Brain microvascular endothelial cell (primary cell): ENCODE results near the gene HOXD9.

Source experiments
- DNase-seq: peaks from one replicate; pipeline ENCODE4 v3.0.0-alpha.2; 2020
- H3K27ac ChIP-seq: fragments of 250-450 bp; sonication (Bioruptor Pico); 2 replicates; pipeline ENCODE4 v1.5.1; 2020; ENCODE audit warnings: mild to moderate bottlenecking, moderate library complexity
- H3K27me3 ChIP-seq: fragments of 250-450 bp; sonication (Bioruptor Pico); replicated peaks from 2 replicates; pipeline ENCODE4 v1.5.1; 2020; ENCODE audit warnings: mild to moderate bottlenecking
- H3K36me3 ChIP-seq: fragments of 250-450 bp; sonication (Bioruptor Pico); replicated peaks from 2 replicates; pipeline ENCODE4 v1.5.1; 2020; ENCODE audit warnings: mild to moderate bottlenecking
- H3K4me3 ChIP-seq: 2 replicates; pipeline ENCODE4 v1.5.1; 2011; ENCODE audit warnings: low read depth, mild to moderate bottlenecking, control low read depth, low read length, moderate library complexity
- CTCF ChIP-seq: IDR thresholded peaks from 2 replicates; pipeline ENCODE4 v1.5.1; 2011; ENCODE audit warnings: low read depth, mild to moderate bottlenecking, moderate library complexity, low read length, control low read depth, inconsistent platforms; ENCODE audit errors: missing control alignments
- in situ Hi-C: cut with HindIII; loops from 2 replicates; pipeline ENCODE4 v1.10.0; 2017; ENCODE audit warnings: low sequenced_read_pairs, low pct_ligation_motif_present

The HOXD9 gene

GRCh38 chr2:176122052-176122682 is 352 bp upstream of the HOXD9 start:
- no peak for DNase-seq
- TF ChIP-seq CTCF: no peak
- in situ Hi-C loops: no loop called here
- no peak overlapping the region for H3K27ac ChIP-seq
- H3K36me3 ChIP-seq: no peaks in the 10 kb centered on the region
- peaks cover 93% of the 10 kb centered on the region for H3K27me3 ChIP-seq
- no peak overlapping the region for H3K4me3 ChIP-seq

GRCh38 chr2:176123411-176124109 is 1.0 kb downstream of the HOXD9 start:
- in situ Hi-C loops: no loop called here
- H3K4me3 ChIP-seq: no peak overlapping the region
- no peak for DNase-seq
- peaks cover 92% of the 10 kb centered on the region for H3K27me3 ChIP-seq
- no peaks in the 10 kb centered on the region for H3K36me3 ChIP-seq
- TF ChIP-seq CTCF: no peak
- H3K27ac ChIP-seq: no peak overlapping the region

GRCh38 chr2:176124110-176124946 is 1.8 kb downstream of the HOXD9 start:
- Histone ChIP-seq H3K27ac (no peak overlapping the region), H3K4me3 (no peak overlapping the region)
- no peak for DNase-seq

GRCh38 chr2:176124947-176125771 is 2.6 kb downstream of the HOXD9 start:
- in situ Hi-C loops: loop anchor here (25.0 kb wide), 1 partner anchor 512 kb away; no protein-coding TSS in a partner anchor
- no peak overlapping the region for H3K4me3 ChIP-seq

More at GRCh38 chr2:176124110-176124946, 1.8 kb downstream of the HOXD9 start:
- in situ Hi-C loops: no loop called here
- H3K27me3 ChIP-seq: peaks cover 94% of the 10 kb centered on the region
- no peaks in the 10 kb centered on the region for H3K36me3 ChIP-seq
- no peak for TF ChIP-seq CTCF

More at GRCh38 chr2:176124947-176125771, 2.6 kb downstream of the HOXD9 start:
- Histone ChIP-seq H3K27me3 (peaks cover 92% of the 10 kb centered on the region), H3K27ac (no peak overlapping the region), H3K36me3 (no peaks in the 10 kb centered on the region)
- no peak for DNase-seq
- TF ChIP-seq CTCF: no peak
